Testis (tissue), 3 donors: ENCODE results near the gene COBL. TPM values are rescaled to one million over a fixed set of nuclear protein-coding genes. Genes with fewer than 3 reads are reported as not detected.

Experiments used
- DNase-seq: peaks from one replicate; pipeline ENCODE4 v3.0.0-alpha.2; 2019
- H3K27ac ChIP-seq, 2 donors: fragments of 200-600 bp; sonication (generic); one replicate each; pipeline ENCODE4 v1.5.1; 2019
- H3K27me3 ChIP-seq: fragments of 200-600 bp; sonication (generic); one replicate; pipeline ENCODE4 v1.5.1; 2019
- H3K36me3 ChIP-seq: fragments of 200-600 bp; sonication (generic); one replicate; pipeline ENCODE4 v1.5.1; 2017; ENCODE audit warnings: low read depth; ENCODE audit errors: missing control alignments
- H3K4me1 ChIP-seq: fragments of 200-600 bp; sonication (generic); one replicate; pipeline ENCODE4 v1.5.1; 2019
- H3K4me3 ChIP-seq, 2 donors: fragments of 200-600 bp; sonication (generic); one replicate each; pipeline ENCODE4 v1.5.1; 2017 to 2019
- H3K9me3 ChIP-seq: fragments of 200-600 bp; sonication (generic); one replicate; pipeline ENCODE4 v1.5.1; 2017
- CTCF ChIP-seq, 3 experiments: fragments of 450-650 bp in 2 of 3; fragments of 200-600 bp in 1 of 3; sonication (generic) in 1 of 3; IDR thresholded peaks; one replicate each; pipeline ENCODE4 v1.5.1; 2016 to 2019; ENCODE audit warnings: antibody characterized with exemption in 3 of 3, mild to moderate bottlenecking in 2 of 3, moderate library complexity in 1 of 3
- POLR2A ChIP-seq: fragments of 450-650 bp; IDR thresholded peaks from one replicate; pipeline ENCODE4 v1.6.1; 2017; ENCODE audit warnings: antibody characterized with exemption, mild to moderate bottlenecking, moderate library complexity
- WGBS, 2 donors: methylation state at CpG; one replicate each; pipeline ENCODE4 v1.1.5; 2018; 5-methylcytosine and 5-hydroxymethylcytosine counted together
- intact Hi-C: fragments of 100-400 bp; cut with DNase I; formaldehyde crosslinking; loops from one replicate; pipeline ENCODE4 v1.15.1; 2023; ENCODE audit warnings: low total_unique reads
- polyA plus RNA-seq: library from polyadenylated mRNA; stranded (reverse); fragments of 350-450 nt; fragmentation: Illumina TruSeq; extraction: RNeasy Lipid Tissue Mini Kit (QIAGEN cat#74804); gene quantifications from one replicate; pipeline ENCODE4 v1.2.3, GENCODE V29; 2014; ENCODE audit warnings: low read depth, low replicate concordance; ENCODE audit not compliant: insufficient read depth
- total RNA-seq, 2 donors: library from RNA; depleted of rRNA; stranded (reverse); fragments of >200 nt; gene quantifications; one replicate each; pipeline ENCODE4 v1.2.3, GENCODE V29; 2016

Gene COBL
- total and polyA plus RNA-seq, 3 donors from 2014 or later, result 9.2 to 14.8 (median 12.3) TPM

- H3K36me3 ChIP-seq, result no peaks in the 10 kb centered on the region
- H3K4me3 ChIP-seq, result no peak overlapping the region
- WGBS, 2 donors, result 88 to 92% methylated on average over 2 of the region's 2 CpGs
- no peaks in the 10 kb centered on the region for H3K27me3 ChIP-seq
- TF ChIP-seq CTCF (IDR thresholded peaks at IDR 0.05) (no peak), POLR2A (no peak)
- DNase-seq, result no peak
- H3K4me1 ChIP-seq, result no peaks in the 10 kb centered on the region
- H3K9me3 ChIP-seq, result no peaks in the 10 kb centered on the region
- intact Hi-C loops, result no loop called here
- no peak overlapping the region for H3K27ac ChIP-seq
Measured at GRCh38 chr7:51223505-51223904, 93.1 kb downstream of the COBL start.

- intact Hi-C loops, result no loop called here
- no peak for DNase-seq
- no peak overlapping the region for H3K27ac ChIP-seq
- no peaks in the 10 kb centered on the region for H3K27me3 ChIP-seq
- H3K4me1 ChIP-seq, result no peaks in the 10 kb centered on the region
- no peak overlapping the region for H3K4me3 ChIP-seq
- WGBS, 2 donors, result 92 to 94% methylated on average over 9 to 10 of the region's 10 CpGs
- no peaks in the 10 kb centered on the region for H3K9me3 ChIP-seq
- no peaks in the 10 kb centered on the region for H3K36me3 ChIP-seq
- TF ChIP-seq POLR2A, result no peak
Measured at GRCh38 chr7:51222916-51223315, 93.7 kb downstream of the COBL start.

GRCh38 chr7:51220226-51220625 lies 96.4 kb downstream of the COBL start:
- Histone ChIP-seq H3K36me3 (no peaks in the 10 kb centered on the region), H3K27ac (no peak overlapping the region), H3K4me1 (no peaks in the 10 kb centered on the region), H3K27me3 (no peaks in the 10 kb centered on the region), H3K9me3 (no peaks in the 10 kb centered on the region), H3K4me3 (no peak overlapping the region)
- TF ChIP-seq POLR2A (no peak), CTCF (IDR thresholded peaks at IDR 0.05) (no peak)
- intact Hi-C loops, result no loop called here
- WGBS, 2 donors, result 86 to 88% methylated on average over 11 of the region's 11 CpGs
- no peak for DNase-seq

GRCh38 chr7:51219261-51219988 lies 97.2 kb downstream of the COBL start:
- no peak overlapping the region for H3K27ac ChIP-seq
- intact Hi-C loops, result no loop called here

GRCh38 chr7:51217804-51218203 lies 98.8 kb downstream of the COBL start:
- 85 to 86% methylated on average over 6 of the region's 6 CpGs for WGBS, 2 donors
- Histone ChIP-seq H3K9me3 (no peaks in the 10 kb centered on the region), H3K36me3 (no peaks in the 10 kb centered on the region), H3K4me3 (no peak overlapping the region), H3K27me3 (no peaks in the 10 kb centered on the region), H3K4me1 (no peaks in the 10 kb centered on the region), H3K27ac (no peak overlapping the region)
- DNase-seq, result no peak
- no peak for TF ChIP-seq POLR2A
- no peak for TF ChIP-seq CTCF (IDR thresholded peaks at IDR 0.05)
- intact Hi-C loops, result no loop called here

More at GRCh38 chr7:51219261-51219988, 97.2 kb downstream of the COBL start:
- Histone ChIP-seq H3K4me3 (no peak overlapping the region), H3K27me3 (no peaks in the 10 kb centered on the region), H3K4me1 (no peaks in the 10 kb centered on the region), H3K9me3 (no peaks in the 10 kb centered on the region), H3K36me3 (no peaks in the 10 kb centered on the region)
- TF ChIP-seq POLR2A, result no peak
- TF ChIP-seq CTCF (IDR thresholded peaks at IDR 0.05), result no peak
- WGBS, 2 donors, result 59 to 70% methylated on average over 12 to 18 of the region's 18 CpGs
- DNase-seq, result no peak
